Erythroblast (primary cell): ENCODE results near the gene TAAR8.
A peak's percentile ranks its signal among the peaks of the same experiment; 100 is the strongest.
"Not testable (repeated sequence)": the region's sequence is repeated elsewhere in the genome, so short reads cannot be mapped to it uniquely, and the experiment has no call there.

Source experiments
- DNase-seq, 2 experiments: peaks; one replicate each; lab custom pipeline; 2025; lab: John Stamatoyannopoulos, UW
- GATA1 ChIP-seq: IDR thresholded peaks from 2 replicates; pipeline ENCODE4 v1.6.1; 2011; ENCODE audit warnings: low read depth, mild to moderate bottlenecking, control low read depth, low read length, moderate library complexity
- POLR2A ChIP-seq: IDR thresholded peaks from 2 replicates; pipeline ENCODE4 v1.6.1; 2011; ENCODE audit warnings: mild to moderate bottlenecking, low read length

TAAR8 gene

GRCh38 chr6:132524646-132525045, 27.8 kb upstream of the TAAR8 start:
- TF ChIP-seq GATA1 (no peak), POLR2A (no peak)
- no peak for DNase-seq

GRCh38 chr6:132525866-132526265, 26.6 kb upstream of the TAAR8 start:
- no peak for TF ChIP-seq POLR2A
- no peak for TF ChIP-seq GATA1
- no peak for DNase-seq

DNA sequence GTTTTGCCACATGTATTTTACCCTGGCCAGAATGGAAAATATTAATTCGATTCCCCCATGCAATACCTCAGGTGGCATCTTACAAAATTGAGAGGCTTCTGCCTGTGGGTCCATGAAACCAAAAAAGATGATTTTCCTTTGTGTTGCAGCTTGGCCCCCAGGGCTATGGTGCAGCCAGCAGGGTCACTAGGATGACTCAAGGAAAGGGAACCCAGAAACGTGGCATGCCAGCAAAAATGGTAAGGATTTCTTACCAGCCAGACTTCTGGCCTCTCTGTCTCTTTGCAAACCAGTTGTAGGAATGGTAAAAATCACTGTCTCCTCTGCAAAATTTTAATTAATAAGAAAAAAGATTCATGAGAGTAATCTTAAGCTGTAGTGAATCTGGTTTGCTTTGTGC, 26.0 kb upstream of the TAAR8 start:
- no peak for DNase-seq
- TF ChIP-seq POLR2A (no peak), GATA1 (no peak)

GRCh38 chr6:132527791-132528190, 24.7 kb upstream of the TAAR8 start:
- DNase-seq = no peak

GRCh38 chr6:132530293-132530974, 22.0 kb upstream of the TAAR8 start:
- no peak for TF ChIP-seq GATA1
- no peak for TF ChIP-seq POLR2A
- peak; percentile 73 to 86 for DNase-seq

More at GRCh38 chr6:132527791-132528190, 24.7 kb upstream of the TAAR8 start:
- TF ChIP-seq GATA1 (no peak), POLR2A (no peak)

DNA sequence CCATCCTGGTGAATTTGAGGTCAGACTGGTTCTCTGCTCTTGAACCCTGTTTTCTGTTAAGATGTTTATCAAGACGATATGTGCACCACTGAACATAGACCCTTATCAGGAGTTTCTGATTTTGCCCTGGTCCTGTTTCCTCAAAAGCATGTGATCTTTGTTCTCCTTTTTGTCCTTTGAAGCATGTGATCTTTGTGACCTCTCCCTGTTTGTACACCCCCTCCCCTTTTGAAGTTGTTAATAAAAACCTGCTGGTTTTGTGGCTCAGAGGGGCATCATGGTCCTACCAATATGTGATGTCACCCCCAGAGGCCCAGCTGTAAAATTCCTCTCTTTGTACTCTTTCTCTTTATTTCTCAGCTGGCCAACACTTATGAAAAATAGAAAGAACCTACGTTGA, 17.9 kb upstream of the TAAR8 start:
- not testable (repeated sequence) for DNase-seq

GRCh38 chr6:132537145-132537544, 15.3 kb upstream of the TAAR8 start:
- TF ChIP-seq POLR2A = no peak
- no peak for TF ChIP-seq GATA1
- DNase-seq = no peak

DNA sequence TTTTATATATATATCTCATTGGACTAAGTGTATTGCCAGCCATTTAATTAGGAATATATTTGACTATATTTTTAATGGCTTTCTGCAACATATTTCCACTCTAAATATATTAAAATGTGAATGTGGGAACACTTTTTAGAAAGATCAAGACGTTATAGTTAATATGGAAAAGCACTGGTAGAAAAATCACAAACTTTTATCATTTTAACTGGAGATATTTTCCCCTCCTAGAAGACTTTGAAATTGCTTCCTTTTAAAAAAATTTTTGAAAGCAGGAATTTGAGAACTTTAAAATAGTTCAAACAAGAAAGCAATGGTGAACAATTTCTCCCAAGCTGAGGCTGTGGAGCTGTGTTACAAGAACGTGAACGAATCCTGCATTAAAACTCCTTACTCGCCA, 14.5 kb upstream of the TAAR8 start, which contains the start of gene TAAR9:
Gene TAAR9, plus strand, starts transcription at position 301 of the 400 bp plus-strand sequence. Its CDS starts 13 bp downstream, at position 314.
- no peak for DNase-seq
- TF ChIP-seq POLR2A (no peak), GATA1 (no peak)

DNA sequence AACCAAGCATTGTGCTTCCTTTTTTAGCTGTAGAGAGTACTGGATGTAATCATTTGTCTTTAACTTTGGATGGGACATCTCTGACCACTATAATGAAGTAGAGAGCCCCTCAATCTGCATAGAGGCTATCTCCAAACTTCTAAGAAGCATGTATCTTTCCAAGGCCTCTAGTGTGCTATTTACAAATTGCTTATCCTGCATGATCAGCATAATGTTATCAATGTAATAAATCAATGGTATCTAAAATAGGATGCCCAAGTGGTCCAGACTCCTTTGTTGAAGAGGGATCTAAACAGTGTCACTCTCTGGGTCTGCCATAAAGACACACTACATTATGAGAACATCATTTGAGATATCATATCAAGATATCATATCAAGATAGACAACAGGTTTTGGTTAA, 7.6 kb upstream of the TAAR8 start:
- no peak for DNase-seq
- TF ChIP-seq POLR2A (no peak), GATA1 (no peak)

DNA sequence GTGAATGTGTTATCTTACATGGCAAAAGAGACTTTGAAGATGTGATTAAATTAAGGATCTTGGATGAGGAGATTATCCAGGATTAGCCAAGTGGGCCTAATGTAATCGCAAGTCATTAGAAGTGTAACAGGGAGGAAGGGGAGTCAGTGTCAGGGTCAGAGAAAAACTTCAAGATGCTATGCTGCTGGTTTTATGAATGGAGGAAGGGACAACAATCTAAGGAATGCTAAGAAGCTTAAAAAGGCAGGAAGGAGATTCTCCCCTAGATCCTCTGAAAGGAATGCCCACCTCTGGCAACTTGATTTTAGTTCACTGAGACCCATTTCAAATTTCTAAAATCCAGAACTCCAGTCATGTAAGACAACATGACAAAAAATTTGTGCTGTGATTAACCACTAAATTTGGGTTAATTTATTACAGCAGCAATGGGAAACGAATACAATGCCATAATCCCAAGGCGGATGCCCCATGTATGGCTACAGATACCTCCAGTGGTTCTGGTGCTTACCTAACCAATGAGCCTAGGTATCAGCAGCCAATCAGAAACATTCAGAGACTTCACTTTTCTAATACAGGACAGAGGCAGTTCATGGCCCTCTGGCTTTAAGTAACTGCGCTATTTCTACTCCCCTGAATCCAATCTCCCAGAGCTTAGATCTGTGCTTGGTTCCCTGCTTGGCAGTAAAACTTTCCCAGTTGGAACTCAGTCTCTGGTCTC, 3.6 kb upstream of the TAAR8 start:
- no peak for TF ChIP-seq GATA1
- TF ChIP-seq POLR2A = no peak
- no peak for DNase-seq

DNA sequence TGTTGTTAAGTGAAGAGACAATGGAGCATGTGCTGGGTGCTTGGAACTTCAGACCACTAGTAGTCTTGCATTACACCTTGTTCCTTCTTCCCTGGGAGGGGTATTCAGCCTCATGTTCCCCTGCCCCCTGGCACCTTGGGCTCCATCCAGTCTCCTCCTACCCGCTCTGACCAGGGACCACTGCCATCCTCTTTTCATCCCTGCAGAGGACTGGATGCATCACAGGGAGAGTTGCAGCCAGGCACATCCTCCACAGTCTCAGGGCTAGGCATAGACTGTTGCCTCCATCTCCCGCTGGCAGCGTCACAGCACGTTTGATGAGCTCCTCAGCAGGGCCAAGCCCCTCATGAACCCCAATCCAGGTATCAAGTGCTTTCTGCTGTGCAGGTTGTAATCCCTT, 1.3 kb upstream of the TAAR8 start:
- DNase-seq = no peak
- TF ChIP-seq GATA1 (no peak), POLR2A (no peak)

DNA sequence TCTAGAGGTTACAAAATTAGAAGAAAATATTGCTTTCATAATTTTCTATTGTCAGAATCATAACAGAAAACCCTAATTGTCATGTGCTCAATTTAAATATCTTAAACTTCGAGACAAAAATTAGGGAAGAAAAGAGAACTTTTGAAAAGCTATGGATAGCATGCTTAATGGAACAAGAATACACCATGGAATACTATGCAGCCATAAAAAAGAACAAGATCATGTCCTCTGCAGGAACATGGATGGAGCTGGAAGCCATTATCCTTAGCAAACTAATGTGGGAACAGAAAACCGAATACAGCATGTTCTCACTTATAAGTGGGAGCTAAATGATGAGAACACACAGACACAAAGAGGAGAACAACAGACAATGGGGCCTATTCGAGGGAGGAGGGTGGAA, 7.6 kb downstream of the TAAR8 start:
- DNase-seq = not testable (repeated sequence)

DNA sequence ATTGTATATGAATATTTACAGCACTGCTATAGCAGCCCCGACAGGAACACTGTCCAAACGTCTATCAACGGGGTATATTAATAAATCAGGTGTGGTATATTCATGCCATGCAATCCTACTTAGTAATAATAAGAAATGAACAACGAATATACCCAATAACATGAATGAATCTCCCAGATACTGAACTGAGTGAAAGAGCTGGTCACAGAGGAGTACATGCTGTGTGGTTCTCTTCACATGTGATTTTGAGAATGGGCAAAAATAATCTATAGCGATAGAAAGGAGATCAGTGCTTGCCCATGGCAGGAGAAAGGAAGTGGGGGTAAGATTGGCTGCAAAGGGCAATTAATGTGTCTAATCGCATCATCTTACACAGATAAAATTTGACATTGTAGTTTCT, 13.9 kb downstream of the TAAR8 start:
- TF ChIP-seq POLR2A = no peak
- TF ChIP-seq GATA1 = no peak
- no peak for DNase-seq

- DNase-seq = no peak
- TF ChIP-seq POLR2A (no peak), GATA1 (no peak)
These were observed 15.1 kb downstream of the TAAR8 start for GRCh38 chr6:132567566-132567965.

- no peak for TF ChIP-seq GATA1
- no peak for TF ChIP-seq POLR2A
- DNase-seq = no peak
These were observed 16.1 kb downstream of the TAAR8 start for GRCh38 chr6:132568611-132569010.
